B cell (primary cell): ENCODE measurements around the gene PDZRN4. TPM values are rescaled to one million over a fixed set of nuclear protein-coding genes. Genes with fewer than 3 reads are reported as not detected.

ENCODE experiments used
- ATAC-seq: fragments of 200-7000 bp; cut with Tn5 transposase; one replicate; pipeline ENCODE4 v1.10.0; 2021; ENCODE audit warnings: low read depth, mild to moderate bottlenecking, moderate number of reproducible peaks, moderate library complexity
- CTCF ChIA-PET: fragments of 350-600 bp; sonication (Branson Sonifier 250); formaldehyde crosslinking; loops from one replicate; lab custom pipeline; 2021; ENCODE audit warnings: antibody characterized with exemption, inconsistent platforms; lab: Charles Lee
- POLR2A ChIA-PET: fragments of 350-600 bp; sonication (Branson Sonifier 250); formaldehyde crosslinking; loops from one replicate; lab custom pipeline; 2021; ENCODE audit warnings: antibody characterized with exemption; lab: Charles Lee
- DNase-seq: peaks from one replicate; pipeline ENCODE4 v3.0.0; 2013
- H2AFZ ChIP-seq: 2 replicates; pipeline ENCODE4 v1.6.1; 2012; ENCODE audit warnings: mild to moderate bottlenecking, low read depth, low read length; ENCODE audit not compliant: insufficient read depth, poor library complexity, severe bottlenecking
- H3K27ac ChIP-seq, 2 donors: 1 replicate in 1 of 2; 2 replicates in 1 of 2; pipeline ENCODE4 v1.5.1; 2012 to 2013; ENCODE audit warnings: low read length in 2 of 2, mild to moderate bottlenecking in 2 of 2, moderate library complexity in 1 of 2
- H3K27me3 ChIP-seq, 4 experiments: fragments of 200-600 bp in 1 of 4; sonication (generic) in 1 of 4; replicated peaks in 1 of 4; 1 replicate in 2 of 4; 2 replicates in 2 of 4; pipeline versions ENCODE4 v1.6.1 to v1.7.0; 2013 to 2016; ENCODE audit warnings: low read length in 3 of 4, mild to moderate bottlenecking in 2 of 4, mixed read lengths in 1 of 4, moderate library complexity in 1 of 4; ENCODE audit not compliant: insufficient read depth in 4 of 4, control insufficient read depth in 3 of 4; ENCODE audit errors: control extremely low read depth in 1 of 4
- H3K36me3 ChIP-seq, 2 experiments: replicated peaks in 1 of 2; 1 replicate in 1 of 2; 2 replicates in 1 of 2; pipeline versions ENCODE4 v1.6.1 to v1.7.1; 2013; ENCODE audit warnings: low read length in 1 of 2; ENCODE audit not compliant: insufficient read depth in 2 of 2, control insufficient read depth in 1 of 2; ENCODE audit errors: control extremely low read depth in 1 of 2, extremely low read depth in 1 of 2
- H3K4me1 ChIP-seq, 2 donors: fragments of 200-600 bp in 1 of 2; sonication (generic) in 1 of 2; 1 replicate in 1 of 2; 2 replicates in 1 of 2; pipeline versions ENCODE4 v1.5.1 to v1.6.1; 2013 to 2017; ENCODE audit warnings: low read length in 2 of 2; ENCODE audit not compliant: control insufficient read depth in 2 of 2, insufficient read depth in 2 of 2
- H3K4me2 ChIP-seq: replicated peaks from 2 replicates; pipeline ENCODE3; 2012; ENCODE audit warnings: mild to moderate bottlenecking, low read depth, low read length; ENCODE audit not compliant: poor library complexity, severe bottlenecking
- H3K4me3 ChIP-seq, 5 experiments: fragments of 200-600 bp in 1 of 5; sonication (generic) in 1 of 5; 1 replicate in 3 of 5; 2 replicates in 2 of 5; pipeline versions ENCODE4 v1.5.1 to v1.7.0; 2011 to 2016; ENCODE audit warnings: low read length in 4 of 5, mild to moderate bottlenecking in 4 of 5, low read depth in 2 of 5, control low read depth in 1 of 5, moderate library complexity in 1 of 5; ENCODE audit not compliant: insufficient read depth in 1 of 5; ENCODE audit errors: control extremely low read depth in 1 of 5, extremely low read depth in 1 of 5
- H3K79me2 ChIP-seq: fragments of 200-600 bp; sonication (generic); one replicate; pipeline ENCODE4 v1.6.0; 2016; ENCODE audit warnings: low read length; ENCODE audit not compliant: control insufficient read depth, insufficient read depth
- H3K9ac ChIP-seq: fragments of 200-600 bp; sonication (generic); 2 replicates; pipeline ENCODE4 v1.6.1; 2017; ENCODE audit warnings: mild to moderate bottlenecking, low read length, moderate library complexity
- H3K9me3 ChIP-seq, 3 donors: one replicate each; pipeline versions ENCODE4 v1.6.1 to v1.7.1; 2013; ENCODE audit warnings: low read length in 2 of 3; ENCODE audit not compliant: control insufficient read depth in 2 of 3, insufficient read depth in 1 of 3; ENCODE audit errors: control extremely low read depth in 1 of 3
- H4K20me1 ChIP-seq: 2 replicates; pipeline ENCODE4 v1.6.0; 2012; ENCODE audit warnings: mild to moderate bottlenecking, low read length; ENCODE audit not compliant: insufficient read depth, control insufficient read depth, poor library complexity, severe bottlenecking
- H3K27ac Mint-ChIP-seq: one replicate; pipeline ENCODE4 v1.8.0; 2021; ENCODE audit warnings: mixed read lengths
- H3K27me3 Mint-ChIP-seq: one replicate; pipeline ENCODE4 v1.8.0; 2021; ENCODE audit warnings: mixed read lengths
- H3K4me1 Mint-ChIP-seq: one replicate; pipeline ENCODE4 v1.8.0; 2021; ENCODE audit warnings: mixed read lengths
- H3K4me3 Mint-ChIP-seq: one replicate; pipeline ENCODE4 v1.8.0; 2021; ENCODE audit warnings: mixed read lengths
- H3K9me3 Mint-ChIP-seq: one replicate; pipeline ENCODE4 v1.8.0; 2022; ENCODE audit warnings: mixed read lengths; ENCODE audit not compliant: insufficient read depth
- CTCF ChIP-seq: fragments of 200-600 bp; IDR thresholded peaks from one replicate; pipeline ENCODE4 v1.8.0; 2022; ENCODE audit warnings: antibody characterized with exemption, mild to moderate bottlenecking
- EZH2 ChIP-seq: IDR thresholded peaks from 2 replicates; pipeline ENCODE4 v1.6.1; 2012; ENCODE audit warnings: borderline replicate concordance, low read depth, mild to moderate bottlenecking, moderate library complexity, low read length; ENCODE audit not compliant: insufficient read depth, poor library complexity, severe bottlenecking
- WGBS: methylation state at CpG from one replicate; pipeline ENCODE4 v1.1.5; 2013; ENCODE audit warnings: missing lambda C conversion rate; ENCODE audit not compliant: insufficient coverage; 5-methylcytosine and 5-hydroxymethylcytosine counted together
- intact Hi-C: fragments of 100-400 bp; cut with micrococcal nuclease; formaldehyde crosslinking; loops from one replicate; pipeline ENCODE4 v1.10.0; 2022
- polyA plus RNA-seq: library from polyadenylated mRNA; depleted of rRNA; stranded (reverse); fragments of >200 nt; gene quantifications from 2 replicates; pipeline ENCODE4 v1.2.3, GENCODE V29; 2012
- total RNA-seq, 2 donors: library from RNA; stranded (reverse); fragments of 120-200 nt in 1 of 2; gene quantifications; 1 replicate in 1 of 2; 2 replicates in 1 of 2; pipeline versions ENCODE4 v1.2.3 to v1.2.4, GENCODE V29; 2013 to 2022

The PDZRN4 gene
- total and polyA plus RNA-seq, 2 donors (not counting 1 experiment from before 2014, with no cell fraction given): not detected

GRCh38 chr12:41362510-41362909 lies 174.4 kb downstream of the PDZRN4 start:
- no peak for TF ChIP-seq EZH2
- TF ChIP-seq CTCF: no peak
- Histone ChIP-seq H4K20me1 (no peaks in the 10 kb centered on the region), H3K4me3 (no peak overlapping the region), H3K27ac (no peak overlapping the region), H3K79me2 (no peaks in the 10 kb centered on the region), H3K9ac (no peak overlapping the region), H3K36me3 (no peaks in the 10 kb centered on the region), H2AFZ (no peak overlapping the region), H3K9me3 (peaks cover 0 to 1% (median 0%) of the 10 kb centered on the region in 3 donors), H3K4me2 (no peak overlapping the region), H3K27me3 (no peaks in the 10 kb centered on the region), H3K4me1 (no peaks in the 10 kb centered on the region)
- Mint-ChIP-seq H3K27me3 (no peaks in the 10 kb centered on the region), H3K27ac (no peak overlapping the region), H3K9me3 (no peaks in the 10 kb centered on the region), H3K4me3 (no peak overlapping the region), H3K4me1 (no peaks in the 10 kb centered on the region)
- ChIA-PET CTCF (no interaction called here), POLR2A (no interaction called here)
- no CpG with 5 or more reads among the region's 1 CpG for WGBS
- ATAC-seq: no peak
- intact Hi-C loops: no loop called here
- DNase-seq: no peak

GRCh38 chr12:41362931-41363330 lies 174.8 kb downstream of the PDZRN4 start:
- no peaks in the 10 kb centered on the region for H3K79me2 ChIP-seq
- ChIA-PET POLR2A (no interaction called here), CTCF (no interaction called here)
- no peak overlapping the region for H3K9ac ChIP-seq
- H3K4me1 ChIP-seq: no peaks in the 10 kb centered on the region
- ATAC-seq (no peak), DNase-seq (no peak)
- H2AFZ ChIP-seq: no peak overlapping the region
- no peak overlapping the region for H3K4me3 Mint-ChIP-seq
- H3K9me3 Mint-ChIP-seq: no peaks in the 10 kb centered on the region
- no peak overlapping the region for H3K27ac Mint-ChIP-seq
- H3K9me3 ChIP-seq: peaks cover 0 to under 1% (median 0%) of the 10 kb centered on the region in 3 donors
- H3K4me2 ChIP-seq: no peak overlapping the region
- H3K4me3 ChIP-seq: no peak overlapping the region
- H3K4me1 Mint-ChIP-seq: no peaks in the 10 kb centered on the region
- H3K27me3 Mint-ChIP-seq: no peaks in the 10 kb centered on the region
- H3K27ac ChIP-seq: no peak overlapping the region
- no peaks in the 10 kb centered on the region for H3K27me3 ChIP-seq
- no peaks in the 10 kb centered on the region for H4K20me1 ChIP-seq
- no peaks in the 10 kb centered on the region for H3K36me3 ChIP-seq
- TF ChIP-seq EZH2 (no peak), CTCF (no peak)
- intact Hi-C loops: no loop called here
